Upper lobe of left lung (tissue), 6 donors: Measurements from ENCODE around the gene MCTP2. TPM values are rescaled to one million over a fixed set of nuclear protein-coding genes. Genes with fewer than 3 reads are reported as not detected.
A peak's percentile ranks its signal among the peaks of the same experiment; 100 is the strongest.

Experiments
- ATAC-seq, 2 donors: fragments of 200-7000 bp; cut with Tn5 transposase; one replicate each; pipeline ENCODE4 v1.9.1; 2022; ENCODE audit warnings: mild to moderate bottlenecking in 2 of 2, moderate library complexity in 2 of 2; ENCODE audit not compliant: low FRiP score in 2 of 2
- DNase-seq, 2 donors: peaks; one replicate each; pipeline ENCODE4 v3.0.0-alpha.2; 2019 to 2020
- H3K27ac ChIP-seq, 4 donors: fragments of 200-600 bp; sonication (generic); one replicate each; pipeline ENCODE4 v1.5.1; 2016 to 2019
- H3K27me3 ChIP-seq, 4 donors: fragments of 200-600 bp; sonication (generic); one replicate each; pipeline ENCODE4 v1.5.1; 2017 to 2019
- H3K36me3 ChIP-seq, 4 donors: fragments of 200-600 bp; sonication (generic); one replicate each; pipeline ENCODE4 v1.5.1; 2016 to 2019
- H3K4me1 ChIP-seq, 4 donors: fragments of 200-600 bp; sonication (generic); one replicate each; pipeline ENCODE4 v1.5.1; 2018 to 2019
- H3K4me3 ChIP-seq, 4 donors: fragments of 200-600 bp; sonication (generic); one replicate each; pipeline ENCODE4 v1.5.1; 2017 to 2019; ENCODE audit warnings: mild to moderate bottlenecking in 2 of 4, moderate library complexity in 1 of 4
- H3K9me3 ChIP-seq, 4 donors: fragments of 200-600 bp; sonication (generic); one replicate each; pipeline ENCODE4 v1.5.1; 2018 to 2019
- EP300 ChIP-seq, 4 donors: sonication (generic); formaldehyde crosslinking; IDR thresholded peaks; one replicate each; pipeline ENCODE4 v1.5.1; 2017; ENCODE audit warnings: antibody characterized with exemption in 4 of 4, control low read depth in 2 of 4
- POLR2A ChIP-seq, 4 donors: fragments of 450-650 bp; IDR thresholded peaks; one replicate each; pipeline ENCODE4 v1.5.1; 2016 to 2017; ENCODE audit warnings: antibody characterized with exemption in 4 of 4, mild to moderate bottlenecking in 2 of 4
- POLR2AphosphoS5 ChIP-seq, 2 donors: sonication (generic); formaldehyde crosslinking; IDR thresholded peaks; one replicate each; pipeline ENCODE4 v1.5.1; 2017; ENCODE audit warnings: antibody characterized with exemption in 2 of 2
- whole genome bisulfite sequencing, 2 donors: methylation state at CpG; one replicate each; pipeline ENCODE4 v1.1.5; 2017 to 2018; 5-methylcytosine and 5-hydroxymethylcytosine counted together
- total RNA-seq, 6 donors: library from RNA; depleted of rRNA in 4 of 6; stranded (reverse); fragments of >200 nt in 4 of 6; gene quantifications; one replicate each; pipeline versions ENCODE4 v1.1.0 to v1.2.1, GENCODE V29; 2016 to 2021
- TF ChIP-seq, protein P1 (sequence below), 6 experiments: fragments of 450-650 bp in 4 of 6; fragments of 200-600 bp in 2 of 6; sonication (generic) in 2 of 6; IDR thresholded peaks; one replicate each; pipeline ENCODE4 v1.5.1; 2016 to 2019; ENCODE audit warnings: antibody characterized with exemption in 6 of 6
- donor health status: DM: no; HTN: no; CAD: no; lungs with moderate emphysema.
- donor health status: DM: no; HTN: yes; CAD: no; lungs with severe emphysema.

Gene MCTP2
- total RNA-seq, 6 donors from 2014 or later, result 33.4 to 64.8 (median 48.5) TPM

DNA sequence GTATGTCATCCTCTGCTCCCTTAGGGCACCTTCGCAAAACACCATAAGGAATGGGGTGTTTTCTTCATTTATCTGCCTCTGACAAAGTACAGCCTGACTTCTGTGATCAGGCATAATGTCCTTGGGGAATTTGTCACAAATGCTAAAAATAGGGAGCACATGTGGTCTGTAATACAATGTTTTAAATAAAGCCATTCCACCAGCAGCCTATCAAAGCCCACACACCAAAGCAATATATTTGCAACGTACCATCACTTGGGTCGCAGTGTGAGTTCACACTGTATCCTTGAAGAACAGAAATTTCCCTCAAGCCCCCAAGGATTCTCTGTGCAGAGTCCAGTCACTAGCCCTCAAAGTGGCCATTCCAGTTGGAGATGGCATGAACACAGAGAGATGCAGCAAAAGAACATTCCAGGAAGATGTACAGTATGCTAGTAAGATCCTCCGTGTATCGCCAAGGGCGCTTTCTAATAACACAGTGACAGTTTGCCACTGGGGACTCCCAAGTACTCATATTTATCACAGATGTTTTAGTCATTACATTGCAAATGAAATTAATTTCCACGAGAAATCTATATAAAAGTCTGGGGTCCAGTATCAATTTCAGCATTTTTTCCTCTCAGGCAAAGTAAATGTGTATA is 246.7 kb downstream of the MCTP2 start:
- DNase-seq (no peak), ATAC-seq (no peak)
- WGBS, 2 donors, result 88 to 92% methylated on average over 7 of the region's 7 CpGs
- no peak overlapping the region for H3K27ac ChIP-seq
- H3K4me3 ChIP-seq, result no peak overlapping the region
- no peaks in the 10 kb centered on the region for H3K27me3 ChIP-seq
- no peaks in the 10 kb centered on the region for H3K9me3 ChIP-seq
- TF ChIP-seq POLR2AphosphoS5 (IDR thresholded peaks at IDR 0.05) (no peak), EP300 (IDR thresholded peaks at IDR 0.05) (no peak), POLR2A (IDR thresholded peaks at IDR 0.05) (no peak)
- TF ChIP-seq, protein P1, sequence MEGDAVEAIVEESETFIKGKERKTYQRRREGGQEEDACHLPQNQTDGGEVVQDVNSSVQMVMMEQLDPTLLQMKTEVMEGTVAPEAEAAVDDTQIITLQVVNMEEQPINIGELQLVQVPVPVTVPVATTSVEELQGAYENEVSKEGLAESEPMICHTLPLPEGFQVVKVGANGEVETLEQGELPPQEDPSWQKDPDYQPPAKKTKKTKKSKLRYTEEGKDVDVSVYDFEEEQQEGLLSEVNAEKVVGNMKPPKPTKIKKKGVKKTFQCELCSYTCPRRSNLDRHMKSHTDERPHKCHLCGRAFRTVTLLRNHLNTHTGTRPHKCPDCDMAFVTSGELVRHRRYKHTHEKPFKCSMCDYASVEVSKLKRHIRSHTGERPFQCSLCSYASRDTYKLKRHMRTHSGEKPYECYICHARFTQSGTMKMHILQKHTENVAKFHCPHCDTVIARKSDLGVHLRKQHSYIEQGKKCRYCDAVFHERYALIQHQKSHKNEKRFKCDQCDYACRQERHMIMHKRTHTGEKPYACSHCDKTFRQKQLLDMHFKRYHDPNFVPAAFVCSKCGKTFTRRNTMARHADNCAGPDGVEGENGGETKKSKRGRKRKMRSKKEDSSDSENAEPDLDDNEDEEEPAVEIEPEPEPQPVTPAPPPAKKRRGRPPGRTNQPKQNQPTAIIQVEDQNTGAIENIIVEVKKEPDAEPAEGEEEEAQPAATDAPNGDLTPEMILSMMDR (IDR thresholded peaks at IDR 0.05), result no peak
- H3K36me3 ChIP-seq, result peaks cover 0 to 35% (median 6%) of the 10 kb centered on the region in 4 donors
- H3K4me1 ChIP-seq, result no peaks in the 10 kb centered on the region

DNA sequence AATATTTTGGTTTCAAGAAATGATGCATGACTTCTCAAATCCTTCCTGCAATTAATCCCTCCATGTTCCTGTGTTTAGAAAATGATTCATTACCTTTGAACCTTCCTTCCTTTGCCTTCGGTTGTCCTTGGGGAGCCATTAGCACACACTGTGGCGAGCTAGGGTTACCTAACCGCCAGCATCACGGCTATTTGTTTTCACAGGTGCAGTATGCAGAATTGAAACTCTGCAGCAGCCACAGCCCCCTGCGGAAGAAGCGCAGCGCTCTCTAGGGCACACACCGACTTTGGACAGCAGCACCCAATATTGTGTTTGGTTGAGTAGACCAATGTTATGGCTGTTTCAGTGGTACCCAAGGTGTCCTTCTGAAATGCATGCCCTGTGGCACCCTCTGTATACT is 247.4 kb downstream of the MCTP2 start:
- no peak for TF ChIP-seq POLR2AphosphoS5 (IDR thresholded peaks at IDR 0.05)
- TF ChIP-seq EP300 (IDR thresholded peaks at IDR 0.05), result no peak
- TF ChIP-seq, protein P1 (IDR thresholded peaks at IDR 0.05), result no peak
- TF ChIP-seq POLR2A (IDR thresholded peaks at IDR 0.05), result no peak
- peaks cover 0 to 35% (median 6%) of the 10 kb centered on the region in 4 donors for H3K36me3 ChIP-seq
- 83 to 91% methylated on average over 8 of the region's 8 CpGs for WGBS, 2 donors

DNA sequence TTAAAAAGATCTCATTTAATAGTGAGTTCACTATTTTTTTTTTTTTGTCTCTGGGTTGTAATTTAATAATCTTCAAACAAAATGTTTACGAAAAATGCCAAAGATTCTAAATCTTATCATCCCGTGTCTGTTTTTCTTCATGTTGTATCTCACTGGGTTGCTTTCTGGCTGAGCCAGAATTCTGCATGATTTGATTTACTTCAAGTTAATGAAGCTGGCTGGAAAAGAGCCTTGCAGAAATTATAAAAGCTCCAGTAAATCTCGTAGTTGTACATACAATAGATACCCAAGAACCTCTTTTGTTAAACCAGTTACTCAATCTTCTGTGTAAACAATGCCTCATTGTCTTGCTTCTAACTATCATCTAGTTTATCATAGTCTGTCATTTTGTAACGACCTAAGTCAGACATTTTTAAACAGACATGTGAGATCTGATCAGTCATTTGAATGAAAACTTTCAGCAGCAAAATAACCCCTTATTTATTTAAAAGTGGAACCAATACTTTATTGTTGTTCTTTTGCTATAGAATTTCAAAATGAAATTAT is 249.0 kb downstream of the MCTP2 start:
- Histone ChIP-seq H3K27ac (no peak overlapping the region), H3K36me3 (peaks cover 0 to 35% (median 6%) of the 10 kb centered on the region in 4 donors), H3K4me3 (no peak overlapping the region), H3K4me1 (no peaks in the 10 kb centered on the region), H3K9me3 (no peaks in the 10 kb centered on the region), H3K27me3 (no peaks in the 10 kb centered on the region)
- TF ChIP-seq EP300 (IDR thresholded peaks at IDR 0.05) (no peak), POLR2AphosphoS5 (IDR thresholded peaks at IDR 0.05) (no peak), POLR2A (IDR thresholded peaks at IDR 0.05) (no peak)
- TF ChIP-seq, protein P1 (IDR thresholded peaks at IDR 0.05), result no peak
- ATAC-seq (no peak), DNase-seq (no peak)
- WGBS, 2 donors, result 59 to 62% methylated on average over 4 of the region's 4 CpGs

More for the DNA sequence above, 247.4 kb downstream of the MCTP2 start:
- H3K27me3 ChIP-seq, result no peaks in the 10 kb centered on the region
- H3K27ac ChIP-seq, result no peak overlapping the region
- no peaks in the 10 kb centered on the region for H3K4me1 ChIP-seq
- ATAC-seq (no peak), DNase-seq (no peak)
- H3K9me3 ChIP-seq, result no peaks in the 10 kb centered on the region
- H3K4me3 ChIP-seq, result no peak overlapping the region

DNA sequence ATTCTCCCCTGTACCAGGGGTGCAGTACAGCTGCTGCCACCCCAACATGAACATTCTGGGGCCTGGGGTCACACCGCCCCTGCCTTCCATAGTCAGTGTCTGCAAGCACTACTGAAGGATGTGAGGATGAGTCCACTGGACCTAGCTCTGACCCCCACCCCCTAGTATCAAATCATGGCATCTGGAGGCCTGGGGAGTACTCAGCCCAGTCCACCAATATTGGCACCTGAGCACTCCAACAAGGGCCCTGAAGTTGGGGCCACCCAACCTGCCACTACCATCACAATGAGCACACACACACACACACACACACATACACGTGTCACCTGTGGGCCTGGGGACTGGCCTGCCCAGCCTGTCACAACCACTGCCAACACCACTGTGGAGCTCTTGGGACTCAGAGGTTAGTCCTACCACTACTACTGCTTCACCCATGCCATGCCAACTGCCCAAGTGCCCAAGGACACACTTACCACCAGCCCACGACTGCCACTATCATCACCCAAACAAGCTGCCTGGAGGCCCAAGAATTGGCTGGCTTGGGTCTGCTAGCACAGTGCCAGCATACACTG is 253.9 kb downstream of the MCTP2 start:
- Histone ChIP-seq H3K4me1 (no peaks in the 10 kb centered on the region), H3K9me3 (no peaks in the 10 kb centered on the region), H3K27ac (no peak overlapping the region), H3K4me3 (no peak overlapping the region), H3K36me3 (no peaks in the 10 kb centered on the region), H3K27me3 (no peaks in the 10 kb centered on the region)
- peak in 1 of 2 donors; percentile 46 for ATAC-seq
- no peak for DNase-seq
- TF ChIP-seq POLR2AphosphoS5 (IDR thresholded peaks at IDR 0.05) (no peak), POLR2A (IDR thresholded peaks at IDR 0.05) (no peak)
- WGBS, 2 donors, result 92 to 100% methylated on average over 2 of the region's 3 CpGs

DNA sequence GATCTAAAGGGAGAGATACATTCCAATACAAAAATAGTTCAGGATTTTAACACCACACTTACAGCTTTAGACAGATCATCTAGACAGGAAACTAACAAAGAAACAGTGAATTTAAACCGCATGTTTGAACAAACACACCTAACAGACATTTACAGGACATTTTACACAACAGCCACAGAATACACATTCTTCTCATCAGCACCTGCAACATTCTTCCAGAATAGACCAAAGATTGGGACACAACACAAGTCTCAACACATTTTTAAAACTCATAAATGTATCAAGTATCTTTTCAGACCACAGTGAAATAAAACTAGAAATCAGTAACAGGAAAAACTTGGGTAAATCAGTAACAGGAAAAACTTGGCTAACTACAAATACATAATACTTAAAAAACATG is 256.3 kb downstream of the MCTP2 start:
- WGBS, 2 donors, result 19 to 51% methylated on average over 1 of the region's 1 CpG
- Histone ChIP-seq H3K4me1 (no peaks in the 10 kb centered on the region), H3K36me3 (no peaks in the 10 kb centered on the region), H3K27ac (no peak overlapping the region), H3K27me3 (no peaks in the 10 kb centered on the region), H3K4me3 (no peak overlapping the region), H3K9me3 (no peaks in the 10 kb centered on the region)
- ATAC-seq (no peak), DNase-seq (no peak)
- TF ChIP-seq POLR2A (IDR thresholded peaks at IDR 0.05) (no peak), EP300 (IDR thresholded peaks at IDR 0.05) (no peak), POLR2AphosphoS5 (IDR thresholded peaks at IDR 0.05) (no peak)
- TF ChIP-seq, protein P1 (IDR thresholded peaks at IDR 0.05), result no peak
